Measurements from ENCODE around the gene FAM209B.
"Not testable (repeated sequence)": the region's sequence is repeated elsewhere in the genome, so short reads cannot be mapped to it uniquely, and the experiment has no call there.

Gene FAM209B

DNA sequence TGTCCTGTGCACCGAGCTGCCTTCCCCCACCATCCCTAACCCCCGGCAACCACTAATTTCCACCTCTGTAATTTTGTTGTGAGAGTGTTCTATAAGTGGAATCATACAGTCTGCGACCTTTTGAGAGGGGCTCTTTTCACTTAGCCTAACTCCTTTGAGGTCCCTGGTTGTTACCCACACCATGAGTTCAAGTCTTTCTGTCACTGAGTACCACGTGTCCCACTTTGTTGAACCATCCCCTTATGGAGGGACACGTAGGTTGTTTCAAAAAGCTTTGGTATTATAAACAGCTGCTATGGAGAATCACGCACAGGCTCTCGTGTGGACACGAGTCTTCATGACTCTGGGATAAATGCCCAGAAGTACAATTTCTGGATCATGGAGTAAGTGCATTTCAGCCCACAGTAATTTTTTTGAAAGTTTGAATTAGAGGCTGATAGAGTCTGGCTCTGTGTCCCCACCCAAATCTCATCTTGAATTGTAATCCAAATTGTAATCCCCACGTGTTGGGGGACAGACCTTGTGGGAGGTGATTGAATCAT lies 9.5 kb downstream of the FAM209B start:
- no peak for DNase-seq

DNA sequence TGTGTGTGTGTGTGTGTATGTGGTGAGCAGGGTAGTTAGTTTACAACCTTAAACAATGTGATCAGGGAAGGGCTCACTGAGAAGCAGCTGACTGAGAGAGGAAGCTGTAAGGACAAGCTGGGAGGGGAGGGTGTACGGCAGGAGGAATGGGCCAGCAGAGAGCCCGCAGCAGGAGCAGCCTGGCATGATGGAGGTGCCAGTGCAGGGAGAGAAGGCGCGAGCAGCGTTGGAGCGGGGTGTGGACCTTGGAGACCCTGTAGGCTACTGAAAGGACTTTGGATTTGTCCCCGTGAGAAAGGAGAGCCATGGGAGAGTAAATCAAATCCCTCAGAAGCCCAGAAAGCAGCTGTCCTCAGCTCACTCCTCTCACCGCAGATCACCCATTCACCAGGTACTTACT lies 18.5 kb downstream of the FAM209B start:
- DNase-seq = no peak

DNA sequence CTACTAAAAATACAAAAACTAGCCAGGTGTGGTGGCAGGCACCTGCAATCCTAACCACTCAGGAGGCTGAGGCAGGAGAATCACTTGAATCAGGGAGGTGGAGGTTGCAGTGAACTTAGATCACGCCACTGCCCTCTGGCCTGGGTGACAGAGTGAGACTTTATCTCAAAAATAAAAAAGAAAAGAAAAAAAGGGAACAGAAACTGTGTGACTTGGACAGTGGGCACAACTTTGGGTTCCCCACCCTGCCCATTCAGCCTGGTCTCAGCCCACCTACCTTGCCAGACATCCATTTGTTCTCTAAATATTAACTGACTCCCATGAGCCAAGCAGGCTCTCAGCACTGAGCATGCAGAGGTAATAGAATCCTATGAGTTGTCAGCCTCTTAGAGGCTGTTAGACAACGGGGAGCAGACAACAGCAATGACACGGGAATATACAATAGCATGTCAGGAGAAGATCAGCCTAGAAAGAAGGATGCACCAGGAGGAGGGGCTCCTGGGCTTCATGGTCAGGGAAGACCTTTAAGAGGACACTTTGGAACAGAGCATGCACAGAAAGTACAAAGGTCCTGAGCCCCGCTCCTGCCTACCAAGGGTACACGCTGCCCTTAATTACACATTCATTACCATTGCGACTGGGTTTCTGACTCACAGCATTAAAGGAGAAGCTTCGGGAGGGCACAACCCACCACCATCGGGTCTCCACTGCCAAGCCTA lies 20.0 kb downstream of the FAM209B start:
- no peak for DNase-seq

DNA sequence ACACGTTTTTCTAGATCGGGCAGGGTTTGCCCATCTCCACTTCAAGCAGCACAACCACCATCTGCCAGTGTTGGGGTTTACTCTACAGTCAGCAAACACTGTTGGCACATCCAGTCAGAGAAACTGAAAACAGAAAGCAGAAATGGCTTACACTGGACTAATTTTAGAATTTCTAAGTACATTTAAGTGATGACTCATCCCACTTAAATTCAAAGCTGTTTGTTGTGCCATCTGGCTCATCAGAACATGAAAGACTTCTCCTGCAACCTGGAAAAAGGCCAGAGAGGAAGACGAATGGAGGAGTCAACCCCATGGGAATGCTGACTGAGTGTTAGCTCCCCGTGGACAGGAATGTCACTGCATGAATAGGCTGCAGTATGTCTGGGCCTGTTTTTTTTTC lies 21.8 kb downstream of the FAM209B start:
- DNase-seq = peak; percentile 15

DNA sequence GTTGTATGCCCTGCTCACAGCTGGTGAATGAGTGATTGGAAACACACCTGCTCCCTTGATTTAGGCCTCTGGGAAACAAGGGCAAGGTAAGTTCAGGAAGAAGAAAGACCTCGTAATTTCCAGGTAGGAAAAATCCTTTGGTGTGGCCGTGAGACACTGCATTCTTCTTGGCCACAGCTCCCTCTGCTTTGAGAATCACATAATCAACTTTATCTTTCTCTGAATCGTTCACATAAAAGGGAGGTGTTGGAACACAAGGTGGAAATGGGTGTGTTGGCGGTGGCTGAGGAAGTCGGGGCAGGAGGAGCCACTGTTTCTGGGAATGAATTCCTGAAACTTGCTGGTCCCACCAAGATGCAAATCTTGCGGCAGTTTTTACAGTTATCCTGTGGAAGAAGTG lies 25.9 kb downstream of the FAM209B start:
- DNase-seq = no peak

DNA sequence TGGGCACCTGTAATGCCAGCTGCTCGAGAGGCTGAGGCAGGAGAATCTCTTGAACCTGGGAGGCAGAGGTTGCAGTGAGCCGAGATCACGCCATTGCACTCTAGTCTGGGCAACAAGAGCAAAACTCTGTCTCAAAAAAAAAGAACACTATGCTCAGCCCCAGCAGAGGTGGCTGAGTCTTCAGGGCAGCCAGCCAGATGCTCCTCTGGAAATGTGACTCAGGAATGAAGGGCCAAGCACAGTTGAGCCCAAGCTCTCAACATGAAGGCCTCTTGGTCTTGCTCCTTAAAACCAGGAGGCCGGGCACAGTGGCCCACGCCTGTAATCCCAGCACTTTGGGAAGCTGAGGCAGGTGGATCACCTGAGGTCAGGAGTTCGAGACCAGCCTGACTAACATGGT lies 31.5 kb downstream of the FAM209B start:
- not testable (repeated sequence) for DNase-seq

DNA sequence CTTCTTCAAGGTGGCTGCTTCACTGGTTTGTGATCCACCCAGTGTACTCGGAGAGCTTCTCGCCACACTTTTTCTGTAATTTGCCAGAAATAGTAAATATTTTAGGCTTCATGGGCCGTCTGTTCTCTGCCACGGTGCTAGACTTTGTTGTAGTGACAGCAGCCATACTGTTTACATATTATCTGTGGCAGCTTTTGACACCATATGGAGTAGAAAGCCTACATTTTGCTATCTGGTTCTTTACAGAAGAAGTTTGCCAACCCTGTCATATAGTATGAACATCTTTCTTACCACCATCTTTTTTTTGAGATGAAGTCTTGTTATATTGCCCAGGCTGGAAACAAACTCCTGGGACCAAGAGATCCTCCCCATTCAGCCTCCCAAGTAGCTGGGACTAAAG lies 32.5 kb downstream of the FAM209B start:
- no peak for DNase-seq

DNA sequence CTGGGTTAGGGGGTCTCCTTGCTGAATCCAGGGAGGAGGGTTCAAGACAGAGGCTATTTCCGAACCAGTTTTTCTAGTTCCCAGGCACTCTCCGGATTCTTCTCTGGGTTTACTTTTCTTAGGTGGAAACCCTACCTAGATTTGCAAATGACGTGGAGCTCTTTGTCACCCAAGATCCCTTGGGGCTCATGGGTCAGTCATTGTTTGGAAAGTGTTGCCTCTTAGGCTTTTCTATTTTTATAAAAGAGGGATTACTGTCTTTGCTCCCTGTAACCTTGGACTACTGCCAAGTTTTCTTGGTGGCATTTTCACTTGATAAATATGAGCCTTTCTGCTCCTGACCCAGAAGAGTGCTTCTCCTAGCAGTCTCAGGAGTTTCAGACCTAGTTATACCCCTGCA lies 33.6 kb downstream of the FAM209B start:
- DNase-seq = no peak

DNA sequence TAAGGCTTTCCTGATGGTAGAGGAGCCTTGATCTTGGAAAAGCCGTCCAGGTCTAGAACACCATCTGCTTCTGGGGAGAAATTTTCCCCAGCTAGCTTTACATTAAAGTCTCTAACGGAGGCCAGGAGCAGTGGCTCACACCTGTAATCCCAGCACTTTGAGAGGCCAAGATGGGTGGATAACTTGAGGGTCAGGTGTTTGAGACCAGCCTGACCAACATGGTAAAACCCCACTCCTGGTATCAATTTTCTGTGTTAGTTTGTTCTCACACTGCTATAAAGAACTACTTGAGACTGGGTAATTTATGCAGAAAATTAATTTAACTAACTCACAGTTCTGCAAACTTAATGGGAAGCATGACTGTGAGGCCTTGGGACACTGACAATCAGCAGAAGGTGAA lies 37.8 kb downstream of the FAM209B start:
- DNase-seq = no peak

DNA sequence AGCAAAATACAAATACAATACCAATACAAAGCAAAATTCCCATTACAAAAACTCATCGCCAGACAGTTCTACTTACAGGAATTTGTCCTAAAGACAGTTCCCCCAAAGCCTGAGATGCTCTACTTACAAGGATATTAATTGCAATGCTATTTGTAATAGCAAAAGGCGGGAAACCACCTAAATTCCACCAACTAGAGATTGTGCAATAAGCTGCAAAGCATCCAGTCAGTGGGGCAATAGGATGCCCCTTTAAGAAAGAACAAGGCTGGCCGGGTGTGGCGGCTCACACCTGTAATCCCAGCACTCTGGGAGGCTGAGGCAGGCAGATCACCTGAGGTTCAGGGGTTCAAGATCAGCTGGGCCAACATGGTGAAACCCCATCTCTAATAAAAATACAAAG lies 39.1 kb downstream of the FAM209B start:
- DNase-seq = no peak

DNA sequence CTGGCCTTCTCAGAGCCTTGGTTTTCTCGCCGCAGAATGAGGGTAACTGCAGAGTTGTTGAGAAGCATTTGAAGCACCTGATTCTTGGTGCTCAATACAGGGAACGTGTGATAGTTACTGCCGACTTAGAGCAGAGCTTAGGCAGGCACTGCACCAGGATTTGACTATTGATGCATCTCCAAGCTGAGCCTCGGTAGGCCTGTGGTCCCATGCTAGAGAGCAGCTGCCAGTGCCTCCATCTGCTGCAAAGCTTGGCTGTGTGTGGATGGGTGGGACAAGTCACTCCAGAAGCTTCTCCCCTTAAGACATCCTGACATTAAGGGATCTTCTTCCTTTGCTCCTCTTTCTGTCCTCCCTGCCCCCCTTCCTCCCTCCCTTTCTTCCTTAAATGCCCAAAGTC lies 40.9 kb downstream of the FAM209B start:
- no peak for DNase-seq

DNA sequence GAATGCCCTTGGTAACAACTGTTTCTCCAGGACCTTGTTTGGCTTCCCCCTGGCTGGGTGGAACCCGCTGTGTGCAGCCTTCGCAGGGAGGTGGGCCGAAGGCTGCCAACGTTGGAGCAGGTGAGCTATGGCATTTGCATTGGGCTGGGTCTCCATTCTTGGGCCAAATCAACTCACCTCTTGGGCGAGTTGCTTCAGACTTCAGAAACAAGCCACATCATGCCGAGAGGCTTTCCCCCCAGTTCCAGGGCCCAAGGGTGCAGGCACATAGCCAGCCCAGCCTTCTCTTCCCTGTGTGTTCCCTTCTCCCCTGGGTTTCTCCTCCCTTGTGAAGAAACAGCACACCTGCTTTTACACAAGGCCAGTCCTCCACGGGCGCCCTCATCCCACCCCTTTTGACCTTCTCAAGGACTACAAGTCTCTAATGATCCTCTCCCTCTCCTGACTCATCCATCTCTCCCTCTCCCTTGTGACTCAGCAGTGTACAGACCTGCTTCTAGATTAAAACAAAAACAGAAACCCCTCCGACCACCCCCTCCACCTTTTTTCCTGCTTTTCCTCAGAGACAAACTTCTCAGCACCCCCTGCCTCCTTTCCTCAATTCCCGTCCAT lies 41.6 kb downstream of the FAM209B start:
- DNase-seq = no peak

DNA sequence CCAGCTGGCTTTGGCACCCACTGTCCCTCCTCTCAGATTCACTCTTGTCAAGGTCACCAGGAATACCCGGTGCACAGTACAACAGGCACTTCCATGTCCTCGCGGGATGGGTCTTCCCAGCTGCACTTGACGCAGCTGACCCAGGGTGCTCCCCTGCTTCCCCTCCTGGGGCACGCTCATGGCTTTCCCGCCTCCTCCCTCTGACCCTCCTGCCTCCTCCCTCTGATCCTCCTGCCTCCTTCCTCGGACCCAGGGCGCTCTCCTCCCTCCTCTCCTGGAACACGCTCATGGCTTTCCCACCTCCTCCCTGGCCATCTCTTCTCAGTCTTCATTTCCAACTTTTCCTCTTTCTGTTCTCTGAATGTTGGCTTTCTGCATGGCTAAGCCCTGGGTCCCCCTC lies 42.1 kb downstream of the FAM209B start:
- DNase-seq = no peak

DNA sequence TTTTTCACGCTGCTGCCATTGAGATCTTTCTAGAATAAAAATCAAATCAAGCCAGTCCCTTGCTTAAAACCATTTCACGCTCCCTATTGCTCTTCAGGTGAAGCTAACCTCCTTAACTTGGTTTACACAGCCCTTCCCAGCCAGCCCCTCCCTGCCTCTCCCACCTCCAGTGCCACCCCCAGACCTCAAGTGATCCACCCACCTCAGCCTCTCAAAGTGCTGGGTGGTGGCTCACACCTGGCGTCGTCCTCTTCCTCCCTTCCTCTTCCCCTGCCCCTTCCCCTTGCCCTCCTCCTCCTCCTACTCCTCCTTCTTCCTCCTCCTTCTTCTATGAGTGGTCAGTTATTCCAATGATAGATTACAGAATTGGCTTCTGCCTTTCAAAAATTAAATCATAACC lies 42.9 kb downstream of the FAM209B start:
- no peak for DNase-seq

DNA sequence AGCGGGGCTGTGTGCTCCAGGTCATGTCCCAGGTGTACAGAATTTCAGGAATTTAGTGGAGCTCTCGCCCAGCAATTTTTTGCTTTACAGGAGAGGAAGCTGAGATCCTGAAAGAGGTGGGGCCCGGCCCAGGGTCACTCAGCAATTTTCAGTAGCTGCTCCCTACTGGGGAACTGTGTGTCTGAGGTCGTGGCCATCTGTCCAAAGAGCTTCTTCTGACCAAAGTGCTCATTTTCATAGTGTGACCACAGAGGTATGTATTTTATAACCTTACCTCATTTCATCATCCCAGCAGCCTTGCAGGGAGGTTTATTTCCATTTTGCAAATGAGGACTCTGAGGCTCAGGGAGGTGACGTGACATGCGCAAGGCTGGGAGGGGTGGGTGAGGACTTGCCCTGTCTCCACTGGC lies 46.3 kb downstream of the FAM209B start:
- no peak for DNase-seq

DNA sequence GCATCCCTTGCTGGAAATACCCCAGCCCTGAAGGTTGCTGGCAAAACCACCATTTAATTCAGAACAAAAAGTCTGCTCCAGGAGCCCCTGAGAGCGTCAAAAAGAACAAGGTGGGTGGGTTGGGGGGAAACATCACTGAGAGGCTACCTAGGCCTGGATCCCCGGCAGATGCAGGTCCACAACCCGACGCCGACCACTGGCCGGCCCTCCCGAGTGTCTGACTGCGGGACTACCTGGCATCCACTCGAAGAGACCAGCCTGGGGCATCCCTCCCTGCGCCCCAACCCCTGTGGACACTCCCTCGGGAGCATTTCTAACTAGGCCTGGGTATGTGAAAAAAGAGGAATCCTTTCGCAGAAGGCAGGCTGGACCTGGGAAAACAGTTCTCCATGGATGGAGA lies 47.2 kb downstream of the FAM209B start:
- no peak for DNase-seq

DNA sequence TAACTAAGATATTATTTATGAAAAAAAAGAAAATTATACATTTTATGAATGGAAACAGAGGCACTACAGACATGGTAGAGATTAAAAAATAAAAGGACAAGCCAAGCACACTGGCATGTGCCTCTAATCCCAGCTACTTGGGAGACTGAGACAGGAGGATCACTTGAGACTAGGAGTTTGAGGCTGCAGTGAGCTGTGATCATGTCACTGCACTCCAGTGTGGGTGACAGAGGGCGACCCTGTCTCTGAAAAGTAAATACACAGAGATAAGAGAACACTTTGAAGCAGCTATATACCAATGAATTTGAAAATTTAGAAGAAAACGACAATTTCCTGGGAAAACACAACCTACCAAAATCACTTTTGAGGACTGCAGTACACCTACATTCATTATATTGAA lies 48.7 kb downstream of the FAM209B start:
- no peak for DNase-seq

DNA sequence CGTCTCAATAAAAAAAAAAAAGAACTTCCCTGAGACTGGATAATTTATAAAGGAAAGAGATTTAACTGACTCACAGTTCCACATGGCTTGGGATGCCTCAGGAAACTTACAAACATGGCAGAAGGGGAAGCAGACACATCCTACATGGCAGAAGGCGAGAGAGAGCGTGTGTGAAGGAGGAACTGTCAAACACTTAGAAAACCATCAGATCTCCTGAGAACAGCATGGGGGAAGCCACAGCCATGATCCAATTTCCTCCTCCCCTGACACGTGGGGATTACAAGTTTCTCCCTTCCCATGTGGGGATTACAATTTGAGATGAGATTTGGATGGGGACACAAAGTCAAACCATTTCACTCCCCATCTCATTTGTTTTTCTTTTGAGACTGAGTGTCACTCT lies 49.5 kb downstream of the FAM209B start:
- DNase-seq = no peak

DNA sequence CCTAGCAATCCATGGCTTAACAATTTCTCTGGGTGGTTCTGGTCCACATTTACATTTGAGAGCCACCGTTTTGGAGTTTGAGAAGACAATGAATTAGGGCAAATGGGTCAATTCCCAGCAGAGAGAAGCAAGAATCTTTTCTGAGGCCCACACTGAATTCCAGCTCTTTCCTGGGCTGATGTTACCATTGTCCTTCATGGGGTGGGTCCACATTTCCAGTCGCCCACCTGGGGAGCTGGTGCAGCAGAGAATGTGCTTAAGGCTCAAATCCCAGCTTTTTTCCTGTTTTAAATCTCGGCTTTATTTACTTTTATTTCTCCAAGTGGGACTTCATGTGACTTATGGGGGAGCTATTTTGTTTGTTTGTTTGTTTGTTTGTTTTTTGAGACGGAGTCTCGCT lies 51.9 kb downstream of the FAM209B start:
- no peak for DNase-seq

Data from NK-92 treated with Interleukin-12 subunit alpha and Interleukin-12 subunit beta, amount 100 ng/mL, for 24 hours (cell line).